GM10248 (cell line): Measurements from ENCODE around the gene SUMF1.

Experiments used
- CTCF ChIA-PET: fragments of 300-600 bp; sonication (Branson Sonifier 250); formaldehyde crosslinking; extraction: SDS; loops from one replicate; lab custom pipeline; 2021; ENCODE audit warnings: antibody characterized with exemption; lab: Yijun Ruan, JAX
- POLR2A ChIA-PET: fragments of 350-650 bp; sonication (Branson Sonifier 250); formaldehyde crosslinking; extraction: SDS; loops from one replicate; lab custom pipeline; 2020; ENCODE audit warnings: antibody characterized with exemption; lab: Yijun Ruan, JAX
- DNase-seq: peaks from one replicate; pipeline ENCODE4 v3.0.0; 2012; ENCODE audit errors: extremely low spot score
- CTCF ChIP-seq: IDR thresholded peaks from 2 replicates; pipeline ENCODE4 v1.5.1; 2012; ENCODE audit warnings: mild to moderate bottlenecking, low read depth; ENCODE audit errors: extremely low read depth, missing control alignments, control extremely low read depth

SUMF1 gene

GRCh38 chr3:4494895-4495264 lies 27.8 kb upstream of the SUMF1 start:
- no peak for DNase-seq
- CTCF ChIA-PET = interaction anchor here (0.8 to 1.5 kb wide), 4 partner anchors 9 to 144 kb away, joined by 3 to 5 read pairs (median 4); no protein-coding TSS in a partner anchor
- POLR2A ChIA-PET = interaction anchor here (1.1 to 1.9 kb wide), 3 partner anchors 9 to 28 kb away, joined by 3 to 4 read pairs (median 4); partner anchors contain the start of gene SUMF1
- no peak for TF ChIP-seq CTCF

GRCh38 chr3:4493941-4494894 lies 27.1 kb upstream of the SUMF1 start:
- CTCF ChIA-PET = interaction anchor here (0.7 to 2.4 kb wide), 10 partner anchors 8 to 143 kb away, joined by 3 to 14 read pairs (median 5); no protein-coding TSS in a partner anchor
- no peak for DNase-seq
- no peak for TF ChIP-seq CTCF
- POLR2A ChIA-PET = interaction anchor here (0.6 to 2.5 kb wide), 17 partner anchors 8 to 1628 kb away, joined by 3 to 17 read pairs (median 4); partner anchors contain the start of gene SUMF1

GRCh38 chr3:4493014-4493940 lies 26.2 kb upstream of the SUMF1 start, which contains the start of gene ITPR1:
ITPR1 (plus strand) TSS chr3:4493348; CDS start chr3:4516492, 23,144 bp downstream.
- no peak for TF ChIP-seq CTCF
- ChIA-PET CTCF (interaction anchor here (0.7 to 2.4 kb wide), 7 partner anchors 9 to 142 kb away, joined by 3 to 14 read pairs (median 8); no protein-coding TSS in a partner anchor), POLR2A (interaction anchor here (0.5 to 2.5 kb wide), 36 partner anchors 7 to 1768 kb away, joined by 3 to 17 read pairs (median 4); partner anchors contain the start of gene SUMF1)
- DNase-seq = peak; percentile 97

GRCh38 chr3:4492208-4493013 lies 25.3 kb upstream of the SUMF1 start:
- POLR2A ChIA-PET = interaction anchor here (0.6 to 2.5 kb wide), 27 partner anchors 10 to 1769 kb away, joined by 3 to 17 read pairs (median 5); partner anchors contain the start of gene SUMF1
- CTCF ChIA-PET = interaction anchor here (0.9 to 2.4 kb wide), 7 partner anchors 10 to 142 kb away, joined by 3 to 14 read pairs (median 8); no protein-coding TSS in a partner anchor
- no peak for TF ChIP-seq CTCF
- no peak for DNase-seq

- ChIA-PET CTCF (interaction anchor here (0.9 to 2.4 kb wide), 6 partner anchors 15 to 141 kb away, joined by 3 to 14 read pairs (median 4); no protein-coding TSS in a partner anchor), POLR2A (no interaction called here)
- TF ChIP-seq CTCF = no peak
- no peak for DNase-seq
These were observed 24.8 kb upstream of the SUMF1 start for GRCh38 chr3:4491855-4492207.
